Measurements from ENCODE around the gene KIAA1755.

- TF ChIP-seq CTCF (IDR thresholded peaks at IDR 0.05; ENCODE audit: insufficient read depth, low read length, poor library complexity, severe bottlenecking): no peak
- TF ChIP-seq EZH2phosphoT487 (conservative IDR thresholded peaks at IDR 0.05; ENCODE audit: low read length): no peak
These were observed 90.8 kb downstream of the KIAA1755 start for GRCh38 chr20:38169636-38170193.

All from SU-DHL-6 (cell line).